Liver (tissue), 9 donors: Measurements from ENCODE around the gene ZNF566. TPM values are rescaled to one million over a fixed set of nuclear protein-coding genes. Genes with fewer than 3 reads are reported as not detected.

Experiments used
- DNase-seq: peaks from one replicate; pipeline ENCODE4 v3.0.0-alpha.2; 2017; ENCODE audit warnings: low spot score
- H3K27ac ChIP-seq, 2 donors: one replicate each; pipeline ENCODE4 v1.7.0; 2013; ENCODE audit warnings: inconsistent platforms in 2 of 2, low read length in 2 of 2, control low read depth in 1 of 2, low read depth in 1 of 2, mild to moderate bottlenecking in 1 of 2
- H3K27me3 ChIP-seq, 4 donors: one replicate each; pipeline versions ENCODE4 v1.6.1 to v1.7.0; 2013; ENCODE audit warnings: low read length in 3 of 4, inconsistent platforms in 1 of 4, mild to moderate bottlenecking in 1 of 4, moderate library complexity in 1 of 4; ENCODE audit not compliant: control insufficient read depth in 4 of 4, insufficient read depth in 4 of 4
- H3K36me3 ChIP-seq, 4 donors: one replicate each; pipeline versions ENCODE4 v1.6.1 to v1.7.0; 2013; ENCODE audit warnings: low read length in 3 of 4, mild to moderate bottlenecking in 3 of 4, low read depth in 1 of 4, moderate library complexity in 1 of 4; ENCODE audit not compliant: control insufficient read depth in 4 of 4, insufficient read depth in 3 of 4
- H3K4me1 ChIP-seq, 4 donors: one replicate each; pipeline versions ENCODE4 v1.6.1 to v1.7.0; 2013; ENCODE audit warnings: low read length in 3 of 4, mild to moderate bottlenecking in 3 of 4, moderate library complexity in 1 of 4; ENCODE audit not compliant: control insufficient read depth in 4 of 4, insufficient read depth in 4 of 4
- H3K4me3 ChIP-seq, 3 donors: one replicate each; pipeline versions ENCODE4 v1.6.1 to v1.7.0; 2013; ENCODE audit warnings: low read length in 3 of 3, control low read depth in 1 of 3, low read depth in 1 of 3, mild to moderate bottlenecking in 1 of 3
- H3K9ac ChIP-seq, 2 donors: one replicate each; pipeline ENCODE4 v1.7.0; 2013; ENCODE audit warnings: low read length in 2 of 2, mild to moderate bottlenecking in 2 of 2, moderate library complexity in 2 of 2, control low read depth in 1 of 2, low read depth in 1 of 2
- H3K9me3 ChIP-seq, 4 donors: one replicate each; pipeline versions ENCODE4 v1.6.1 to v1.7.0; 2013; ENCODE audit warnings: low read length in 3 of 4; ENCODE audit not compliant: control insufficient read depth in 4 of 4
- EGR1 ChIP-seq, 2 donors: IDR thresholded peaks; 2 replicates each; pipeline ENCODE4 v1.6.1; 2016 to 2018; ENCODE audit warnings: antibody characterized with exemption in 2 of 2, low read depth in 2 of 2
- FOXA1 ChIP-seq: IDR thresholded peaks from 2 replicates; pipeline ENCODE4 v1.6.1; 2016; ENCODE audit warnings: antibody characterized with exemption
- FOXA2 ChIP-seq: IDR thresholded peaks from 2 replicates; pipeline ENCODE4 v1.6.1; 2016; ENCODE audit warnings: antibody characterized with exemption
- HNF4A ChIP-seq, 2 donors: conservative IDR thresholded peaks; 2 replicates each; pipeline ENCODE4 v1.6.1; 2016; ENCODE audit warnings: antibody characterized with exemption in 2 of 2, mild to moderate bottlenecking in 2 of 2
- JUND ChIP-seq, 2 donors: IDR thresholded peaks; 2 replicates each; pipeline ENCODE4 v1.6.1; 2016; ENCODE audit warnings: antibody characterized with exemption in 2 of 2
- NR2F2 ChIP-seq: IDR thresholded peaks from 2 replicates; pipeline ENCODE4 v1.6.1; 2016; ENCODE audit warnings: antibody characterized with exemption
- RXRA ChIP-seq, 2 donors: IDR thresholded peaks; 2 replicates each; pipeline ENCODE4 v1.6.1; 2017 to 2018; ENCODE audit warnings: antibody characterized with exemption in 2 of 2, mild to moderate bottlenecking in 1 of 2
- SP1 ChIP-seq: IDR thresholded peaks from 2 replicates; pipeline ENCODE4 v1.6.1; 2018; ENCODE audit warnings: antibody characterized with exemption, mild to moderate bottlenecking
- TAF1 ChIP-seq: conservative IDR thresholded peaks from 2 replicates; pipeline ENCODE4 v1.6.1; 2016; ENCODE audit warnings: antibody characterized with exemption, mild to moderate bottlenecking
- YY1 ChIP-seq: IDR thresholded peaks from 2 replicates; pipeline ENCODE4 v1.6.1; 2016; ENCODE audit warnings: antibody characterized with exemption, mild to moderate bottlenecking
- WGBS: extraction: QIAGEN DNeasy Blood & Tissue Kit; methylation state at CpG from one replicate; pipeline ENCODE4 v1.1.7; 2013; 5-methylcytosine and 5-hydroxymethylcytosine counted together
- polyA plus RNA-seq, 2 donors: library from polyadenylated mRNA; stranded (reverse) in 1 of 2; unstranded in 1 of 2; fragments of 200-250 nt in 1 of 2; fragments of >200 nt in 1 of 2; fragmentation: Nextera tagmentation in 1 of 2; extraction: Ambion mirVana in 1 of 2; gene quantifications; one replicate each; pipeline versions ENCODE4 v1.2.1 to v1.2.3, GENCODE V29; 2013 to 2015
- total RNA-seq, 2 donors: library from RNA; depleted of rRNA; stranded (reverse); fragments of >200 nt; gene quantifications; one replicate each; pipeline ENCODE4 v1.2.3, GENCODE V29; 2014
- TF ChIP-seq, protein P1 (sequence below): fragments of 150-350 bp; IDR thresholded peaks from 2 replicates; pipeline ENCODE4 v1.5.1; 2017; ENCODE audit warnings: improper control_type of control experiment, low read depth, low read length; ENCODE audit not compliant: missing input control
- TF ChIP-seq, protein P2 (sequence below): IDR thresholded peaks from 2 replicates; pipeline ENCODE4 v1.6.1; 2016; ENCODE audit warnings: antibody characterized with exemption
- TF ChIP-seq, protein P3 (sequence below): IDR thresholded peaks from 2 replicates; pipeline ENCODE4 v1.6.1; 2016; ENCODE audit warnings: antibody characterized with exemption
- TF ChIP-seq, protein P4 (sequence below): IDR thresholded peaks from 2 replicates; pipeline ENCODE4 v1.6.1; 2016; ENCODE audit warnings: antibody characterized with exemption, mild to moderate bottlenecking
- donor health status: healthy.
- donor health status: healthy.
- donor health status: healthy.
- donor health status: healthy.
- donor health status: healthy.

ZNF566 gene
- total and polyA plus RNA-seq, 4 donors = 1.5 to 11.1 (median 6.3) TPM

DNA sequence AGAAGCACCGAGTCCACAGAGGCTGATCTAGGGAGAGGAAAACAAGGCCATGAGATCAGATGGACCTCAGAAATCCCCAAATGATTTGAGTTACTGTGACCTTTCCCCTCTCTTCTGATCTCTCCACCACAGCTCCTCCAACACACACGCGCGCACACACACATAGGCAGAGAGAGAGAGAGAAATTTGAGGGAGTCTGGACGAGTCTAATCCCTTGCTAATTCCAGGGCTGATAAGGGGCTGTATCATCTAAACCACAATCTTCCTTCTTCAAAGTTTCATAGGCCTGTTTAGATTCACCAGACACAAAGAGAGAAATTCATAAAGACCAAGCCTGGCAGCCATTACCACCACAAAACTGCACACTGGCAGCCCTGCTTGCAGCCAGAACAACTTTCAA, 79.5 kb downstream of the ZNF566 start (continued):
- TF ChIP-seq EGR1 (IDR thresholded peaks at IDR 0.05; ENCODE audit: low read depth in 2 of 2) = no peak

DNA sequence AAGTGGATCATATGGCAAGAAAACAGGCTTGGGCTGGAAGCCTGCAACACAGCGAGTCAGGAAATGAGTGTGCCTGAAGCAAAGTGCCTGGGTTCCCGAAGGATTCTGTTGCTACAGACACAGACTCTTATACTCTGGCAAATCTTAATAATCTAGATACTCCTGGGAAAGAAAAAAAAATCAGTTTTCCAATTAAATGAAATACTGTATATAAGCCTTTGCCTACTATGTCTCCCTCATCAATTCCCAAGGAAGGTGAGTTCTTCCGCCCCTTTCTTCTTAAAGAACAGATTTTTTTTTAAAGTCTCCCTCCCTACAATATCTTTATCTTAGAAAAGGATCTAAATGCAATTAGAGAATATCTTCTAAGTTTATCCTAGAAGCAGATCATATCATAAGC, 81.3 kb downstream of the ZNF566 start:
- Histone ChIP-seq H3K27me3 (no peaks in the 10 kb centered on the region), H3K4me1 (no peaks in the 10 kb centered on the region), H3K9ac (no peak overlapping the region), H3K36me3 (peaks cover 1 to 25% (median 10%) of the 10 kb centered on the region in 4 donors), H3K4me3 (peak overlapping the region in 1 of 3 donors; percentile 23), H3K27ac (no peak overlapping the region), H3K9me3 (peaks cover 8 to 33% (median 20%) of the 10 kb centered on the region in 4 donors)
- WGBS = 93% methylated on average over 3 of the region's 3 CpGs
- DNase-seq = no peak
- TF ChIP-seq RXRA (IDR thresholded peaks at IDR 0.05) (no peak), HNF4A (conservative IDR thresholded peaks at IDR 0.05) (no peak), TAF1 (no peak), NR2F2 (no peak), FOXA2 (no peak), YY1 (no peak), SP1 (no peak)
- TF ChIP-seq, protein P1, sequence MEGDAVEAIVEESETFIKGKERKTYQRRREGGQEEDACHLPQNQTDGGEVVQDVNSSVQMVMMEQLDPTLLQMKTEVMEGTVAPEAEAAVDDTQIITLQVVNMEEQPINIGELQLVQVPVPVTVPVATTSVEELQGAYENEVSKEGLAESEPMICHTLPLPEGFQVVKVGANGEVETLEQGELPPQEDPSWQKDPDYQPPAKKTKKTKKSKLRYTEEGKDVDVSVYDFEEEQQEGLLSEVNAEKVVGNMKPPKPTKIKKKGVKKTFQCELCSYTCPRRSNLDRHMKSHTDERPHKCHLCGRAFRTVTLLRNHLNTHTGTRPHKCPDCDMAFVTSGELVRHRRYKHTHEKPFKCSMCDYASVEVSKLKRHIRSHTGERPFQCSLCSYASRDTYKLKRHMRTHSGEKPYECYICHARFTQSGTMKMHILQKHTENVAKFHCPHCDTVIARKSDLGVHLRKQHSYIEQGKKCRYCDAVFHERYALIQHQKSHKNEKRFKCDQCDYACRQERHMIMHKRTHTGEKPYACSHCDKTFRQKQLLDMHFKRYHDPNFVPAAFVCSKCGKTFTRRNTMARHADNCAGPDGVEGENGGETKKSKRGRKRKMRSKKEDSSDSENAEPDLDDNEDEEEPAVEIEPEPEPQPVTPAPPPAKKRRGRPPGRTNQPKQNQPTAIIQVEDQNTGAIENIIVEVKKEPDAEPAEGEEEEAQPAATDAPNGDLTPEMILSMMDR = no peak

DNA sequence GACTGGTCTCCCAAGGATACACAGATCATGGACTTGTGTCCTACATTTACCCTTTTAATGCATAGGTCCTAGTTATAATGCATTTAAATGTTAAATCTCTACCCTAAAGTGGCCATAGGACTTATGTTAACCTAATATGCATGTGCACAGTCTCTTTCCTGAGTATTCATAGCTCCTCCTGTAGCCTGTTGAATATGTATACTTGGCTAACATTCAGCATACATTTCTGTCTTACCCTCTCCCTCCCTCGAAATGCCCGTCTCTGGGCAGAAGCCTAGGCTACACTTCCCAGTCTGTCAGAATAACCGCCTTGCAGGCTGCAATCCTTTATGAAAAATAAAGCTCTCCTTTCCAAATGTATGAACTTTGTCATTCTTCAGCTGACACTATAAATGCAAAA, 84.9 kb downstream of the ZNF566 start:
- no peak for DNase-seq
- Histone ChIP-seq H3K27me3 (no peaks in the 10 kb centered on the region), H3K36me3 (peaks cover 1 to 27% (median 12%) of the 10 kb centered on the region in 4 donors), H3K27ac (no peak overlapping the region), H3K4me1 (no peaks in the 10 kb centered on the region), H3K9ac (no peak overlapping the region), H3K9me3 (peaks cover 14 to 41% (median 22%) of the 10 kb centered on the region in 4 donors), H3K4me3 (peak overlapping the region in 2 of 3 donors; percentile 23 to 32)
- TF ChIP-seq HNF4A (conservative IDR thresholded peaks at IDR 0.05) = no peak
- no peak for TF ChIP-seq RXRA (IDR thresholded peaks at IDR 0.05)
- TF ChIP-seq, protein P2, sequence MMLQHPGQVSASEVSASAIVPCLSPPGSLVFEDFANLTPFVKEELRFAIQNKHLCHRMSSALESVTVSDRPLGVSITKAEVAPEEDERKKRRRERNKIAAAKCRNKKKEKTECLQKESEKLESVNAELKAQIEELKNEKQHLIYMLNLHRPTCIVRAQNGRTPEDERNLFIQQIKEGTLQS = no peak
- TF ChIP-seq, protein P1 = no peak
- WGBS = 95% methylated on average over 3 of the region's 3 CpGs

DNA sequence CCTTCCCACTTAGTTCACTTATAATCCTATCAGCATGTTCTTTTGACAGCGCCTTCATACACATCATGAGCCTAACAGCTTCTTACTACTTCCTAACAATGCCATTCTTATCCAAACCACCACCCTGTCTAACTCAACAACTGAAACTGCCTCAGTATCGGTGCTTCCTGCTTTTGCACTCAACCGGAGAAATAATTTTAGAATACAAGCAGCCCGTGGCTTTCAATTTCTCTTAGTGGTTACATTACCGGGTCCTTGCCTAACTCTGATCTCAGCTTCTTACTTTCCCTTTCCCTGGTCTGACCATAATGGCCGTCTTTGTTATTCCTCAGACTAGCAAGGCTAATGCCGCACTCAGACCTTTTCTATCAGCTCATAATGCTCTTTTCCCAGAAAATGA, 87.9 kb downstream of the ZNF566 start:
- Histone ChIP-seq H3K4me3 (peak overlapping the region in 2 of 3 donors; percentile 2 to 26), H3K4me1 (no peaks in the 10 kb centered on the region)

More for the DNA sequence above, 87.9 kb downstream of the ZNF566 start:
- Histone ChIP-seq H3K9ac (no peak overlapping the region), H3K27ac (no peak overlapping the region), H3K36me3 (peaks cover 1 to 23% (median 6%) of the 10 kb centered on the region in 4 donors), H3K27me3 (no peaks in the 10 kb centered on the region), H3K9me3 (peaks cover 17 to 34% (median 21%) of the 10 kb centered on the region in 4 donors)
- DNase-seq = no peak
- 93% methylated on average over 7 of the region's 7 CpGs for WGBS
- TF ChIP-seq, protein P3, sequence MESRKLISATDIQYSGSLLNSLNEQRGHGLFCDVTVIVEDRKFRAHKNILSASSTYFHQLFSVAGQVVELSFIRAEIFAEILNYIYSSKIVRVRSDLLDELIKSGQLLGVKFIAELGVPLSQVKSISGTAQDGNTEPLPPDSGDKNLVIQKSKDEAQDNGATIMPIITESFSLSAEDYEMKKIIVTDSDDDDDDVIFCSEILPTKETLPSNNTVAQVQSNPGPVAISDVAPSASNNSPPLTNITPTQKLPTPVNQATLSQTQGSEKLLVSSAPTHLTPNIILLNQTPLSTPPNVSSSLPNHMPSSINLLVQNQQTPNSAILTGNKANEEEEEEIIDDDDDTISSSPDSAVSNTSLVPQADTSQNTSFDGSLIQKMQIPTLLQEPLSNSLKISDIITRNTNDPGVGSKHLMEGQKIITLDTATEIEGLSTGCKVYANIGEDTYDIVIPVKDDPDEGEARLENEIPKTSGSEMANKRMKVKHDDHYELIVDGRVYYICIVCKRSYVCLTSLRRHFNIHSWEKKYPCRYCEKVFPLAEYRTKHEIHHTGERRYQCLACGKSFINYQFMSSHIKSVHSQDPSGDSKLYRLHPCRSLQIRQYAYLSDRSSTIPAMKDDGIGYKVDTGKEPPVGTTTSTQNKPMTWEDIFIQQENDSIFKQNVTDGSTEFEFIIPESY = no peak
- TF ChIP-seq SP1 = no peak
- TF ChIP-seq, protein P4, sequence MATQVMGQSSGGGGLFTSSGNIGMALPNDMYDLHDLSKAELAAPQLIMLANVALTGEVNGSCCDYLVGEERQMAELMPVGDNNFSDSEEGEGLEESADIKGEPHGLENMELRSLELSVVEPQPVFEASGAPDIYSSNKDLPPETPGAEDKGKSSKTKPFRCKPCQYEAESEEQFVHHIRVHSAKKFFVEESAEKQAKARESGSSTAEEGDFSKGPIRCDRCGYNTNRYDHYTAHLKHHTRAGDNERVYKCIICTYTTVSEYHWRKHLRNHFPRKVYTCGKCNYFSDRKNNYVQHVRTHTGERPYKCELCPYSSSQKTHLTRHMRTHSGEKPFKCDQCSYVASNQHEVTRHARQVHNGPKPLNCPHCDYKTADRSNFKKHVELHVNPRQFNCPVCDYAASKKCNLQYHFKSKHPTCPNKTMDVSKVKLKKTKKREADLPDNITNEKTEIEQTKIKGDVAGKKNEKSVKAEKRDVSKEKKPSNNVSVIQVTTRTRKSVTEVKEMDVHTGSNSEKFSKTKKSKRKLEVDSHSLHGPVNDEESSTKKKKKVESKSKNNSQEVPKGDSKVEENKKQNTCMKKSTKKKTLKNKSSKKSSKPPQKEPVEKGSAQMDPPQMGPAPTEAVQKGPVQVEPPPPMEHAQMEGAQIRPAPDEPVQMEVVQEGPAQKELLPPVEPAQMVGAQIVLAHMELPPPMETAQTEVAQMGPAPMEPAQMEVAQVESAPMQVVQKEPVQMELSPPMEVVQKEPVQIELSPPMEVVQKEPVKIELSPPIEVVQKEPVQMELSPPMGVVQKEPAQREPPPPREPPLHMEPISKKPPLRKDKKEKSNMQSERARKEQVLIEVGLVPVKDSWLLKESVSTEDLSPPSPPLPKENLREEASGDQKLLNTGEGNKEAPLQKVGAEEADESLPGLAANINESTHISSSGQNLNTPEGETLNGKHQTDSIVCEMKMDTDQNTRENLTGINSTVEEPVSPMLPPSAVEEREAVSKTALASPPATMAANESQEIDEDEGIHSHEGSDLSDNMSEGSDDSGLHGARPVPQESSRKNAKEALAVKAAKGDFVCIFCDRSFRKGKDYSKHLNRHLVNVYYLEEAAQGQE = no peak
- TF ChIP-seq JUND (IDR thresholded peaks at IDR 0.05) = no peak
- no peak for TF ChIP-seq TAF1
- TF ChIP-seq, protein P2 = no peak
- no peak for TF ChIP-seq FOXA1
